A549 (cell line): ENCODE data around the gene UNC5A. TPM values are rescaled to one million over a fixed set of nuclear protein-coding genes. Genes with fewer than 3 reads are reported as not detected.

Source experiments
- ATAC-seq, 2 experiments: fragments of 200-7000 bp in 1 of 2; fragments of >200 bp in 1 of 2; cut with Nextera tagmentation in 1 of 2; cut with Tn5 transposase in 1 of 2; 3 replicates each; pipeline versions ENCODE4 v1.8.0 to v1.9.1; 2018 to 2020; ENCODE audit warnings: mild to moderate bottlenecking in 1 of 2, moderate library complexity in 1 of 2
- CTCF ChIA-PET: fragments of 300-600 bp; sonication (Branson Sonifier 250); formaldehyde crosslinking; extraction: SDS; loops from one replicate; lab custom pipeline; 2021; ENCODE audit warnings: antibody characterized with exemption, inconsistent platforms; lab: Yijun Ruan, JAX
- POLR2A ChIA-PET: fragments of 350-600 bp; formaldehyde crosslinking; extraction: SDS; loops from one replicate; lab custom pipeline; 2021; ENCODE audit warnings: antibody characterized with exemption, inconsistent platforms; lab: Yijun Ruan, JAX
- DNase-seq, 2 experiments: peaks; one replicate each; pipeline versions ENCODE4 v3.0.0 to v3.0.0-alpha.2; 2011 to 2016; ENCODE audit warnings: low read depth in 1 of 2, low spot score in 1 of 2
- FAIRE-seq: peaks from 2 replicates; lab custom pipeline; 2011; peaks lifted over from hg19 to GRCh38; lab: Jason Lieb, UNC
- H3K27ac ChIP-seq, 2 experiments: fragments of >200 bp; sonication (Bioruptor Twin); formaldehyde crosslinking; 3 replicates each; pipeline ENCODE4 v1.5.1; 2016 to 2017
- H3K4me1 ChIP-seq: fragments of >200 bp; sonication (Bioruptor Twin); formaldehyde crosslinking; 3 replicates; pipeline ENCODE4 v1.6.1; 2016
- H3K4me2 ChIP-seq: fragments of >200 bp; sonication (Bioruptor Twin); formaldehyde crosslinking; 3 replicates; pipeline ENCODE4 v1.6.1; 2016
- H3K4me3 ChIP-seq: fragments of >200 bp; sonication (Bioruptor Twin); formaldehyde crosslinking; 3 replicates; pipeline ENCODE4 v1.5.1; 2016
- H3K9me3 ChIP-seq: fragments of >200 bp; sonication (Bioruptor Twin); formaldehyde crosslinking; 3 replicates; pipeline ENCODE4 v1.6.1; 2016
- CBX2 ChIP-seq: fragments of 200-600 bp; sonication (generic); IDR thresholded peaks from 2 replicates; pipeline ENCODE4 v1.6.1; 2016; ENCODE audit warnings: low read depth, mild to moderate bottlenecking, borderline replicate concordance
- CEBPB ChIP-seq, 2 experiments: fragments of >200 bp in 1 of 2; sonication (Bioruptor Twin) in 1 of 2; formaldehyde crosslinking in 1 of 2; IDR thresholded peaks; 2 replicates each; pipeline ENCODE4 v1.6.1; 2012 to 2016
- CHD2 ChIP-seq: fragments of 150-350 bp; IDR thresholded peaks from 2 replicates; pipeline ENCODE4 v1.6.1; 2014; ENCODE audit warnings: low read length; ENCODE audit not compliant: partially characterized antibody
- CHD4 ChIP-seq: fragments of 200-600 bp; sonication (generic); IDR thresholded peaks from 2 replicates; pipeline ENCODE4 v1.6.1; 2016; ENCODE audit warnings: antibody characterized with exemption, mild to moderate bottlenecking, borderline replicate concordance
- EHMT2 ChIP-seq: fragments of 200-600 bp; sonication (generic); IDR thresholded peaks from 2 replicates; pipeline ENCODE4 v1.6.1; 2016; ENCODE audit warnings: antibody characterized with exemption, low read depth, mild to moderate bottlenecking, moderate library complexity
- FOXS1 ChIP-seq: fragments of 250-450 bp; sonication (Bioruptor Pico); IDR thresholded peaks from 2 replicates; pipeline ENCODE4 v1.5.0; 2020; ENCODE audit warnings: mild to moderate bottlenecking, moderate library complexity
- HDAC2 ChIP-seq: fragments of 200-600 bp; sonication (generic); IDR thresholded peaks from 2 replicates; pipeline ENCODE4 v1.6.1; 2016
- HOXB5 ChIP-seq: fragments of 250-450 bp; sonication (Bioruptor Pico); IDR thresholded peaks from 2 replicates; pipeline ENCODE4 v1.5.0; 2020; ENCODE audit warnings: mild to moderate bottlenecking, moderate library complexity
- JUNB ChIP-seq: fragments of >200 bp; sonication (Bioruptor Twin); formaldehyde crosslinking; IDR thresholded peaks from 2 replicates; pipeline ENCODE4 v1.6.1; 2016
- KDM5A ChIP-seq: fragments of 200-600 bp; sonication (generic); IDR thresholded peaks from 2 replicates; pipeline ENCODE4 v1.6.1; 2016; ENCODE audit warnings: antibody characterized with exemption, mild to moderate bottlenecking
- MAFK ChIP-seq: fragments of 450-650 bp; IDR thresholded peaks from 2 replicates; pipeline ENCODE4 v1.6.1; 2014; ENCODE audit not compliant: partially characterized antibody
- MYC ChIP-seq: IDR thresholded peaks from 2 replicates; pipeline ENCODE4 v1.6.1; 2012; ENCODE audit warnings: mild to moderate bottlenecking, inconsistent platforms, low read length, improper control_type of control experiment, borderline replicate concordance
- POLR2A ChIP-seq: IDR thresholded peaks from 2 replicates; pipeline ENCODE4 v1.6.1; 2012; ENCODE audit warnings: mild to moderate bottlenecking, low read length
- RARB ChIP-seq: fragments of 250-450 bp; sonication (Bioruptor Pico); IDR thresholded peaks from 2 replicates; pipeline ENCODE4 v1.8.0; 2021; ENCODE audit warnings: mild to moderate bottlenecking, moderate library complexity
- RFX5 ChIP-seq: fragments of 450-650 bp; IDR thresholded peaks from 2 replicates; pipeline ENCODE4 v1.7.1; 2014; ENCODE audit warnings: antibody characterized with exemption, mild to moderate bottlenecking, moderate library complexity
- RNF2 ChIP-seq: fragments of 200-600 bp; sonication (generic); IDR thresholded peaks from 2 replicates; pipeline ENCODE4 v1.6.1; 2016; ENCODE audit warnings: low read depth, mild to moderate bottlenecking, antibody characterized with exemption, moderate library complexity, borderline replicate concordance
- SMC3 ChIP-seq: fragments of >200 bp; sonication (Bioruptor Twin); formaldehyde crosslinking; IDR thresholded peaks from 3 replicates; pipeline ENCODE4 v1.6.1; 2018; ENCODE audit warnings: inconsistent platforms
- TFCP2L1 ChIP-seq: fragments of 250-450 bp; sonication (Bioruptor Pico); IDR thresholded peaks from 2 replicates; pipeline ENCODE4 v1.5.0; 2021; ENCODE audit warnings: mild to moderate bottlenecking
- ZSCAN20 ChIP-seq: fragments of 250-450 bp; sonication (Bioruptor Pico); IDR thresholded peaks from 2 replicates; pipeline ENCODE4 v1.8.0; 2022; ENCODE audit warnings: mild to moderate bottlenecking, moderate library complexity
- WGBS: methylation state at CpG from one replicate; pipeline ENCODE4 v1.1.6; 2017; ENCODE audit errors: missing lambda C conversion rate; 5-methylcytosine and 5-hydroxymethylcytosine counted together
- polyA plus RNA-seq, 4 experiments: library from polyadenylated mRNA; depleted of rRNA in 3 of 4; stranded (reverse); fragments of >200 nt; fragmentation: RNase III in 1 of 4; extraction: RNeasy Plus Mini Kit Qiagen cat#74134 plus additional on column Dnase treatment in 1 of 4; gene quantifications; 2 replicates in 3 of 4; 3 replicates in 1 of 4; pipeline ENCODE4 v1.2.3, GENCODE V29; 2011 to 2017
- TF ChIP-seq, protein P1 (sequence below): IDR thresholded peaks from 2 replicates; pipeline ENCODE4 v1.6.1; 2012

UNC5A gene
- polyA plus RNA-seq, 2 of the 4 experiments (the other 2 are of a cell fraction), result 0.03 to 0.14 TPM

DNA sequence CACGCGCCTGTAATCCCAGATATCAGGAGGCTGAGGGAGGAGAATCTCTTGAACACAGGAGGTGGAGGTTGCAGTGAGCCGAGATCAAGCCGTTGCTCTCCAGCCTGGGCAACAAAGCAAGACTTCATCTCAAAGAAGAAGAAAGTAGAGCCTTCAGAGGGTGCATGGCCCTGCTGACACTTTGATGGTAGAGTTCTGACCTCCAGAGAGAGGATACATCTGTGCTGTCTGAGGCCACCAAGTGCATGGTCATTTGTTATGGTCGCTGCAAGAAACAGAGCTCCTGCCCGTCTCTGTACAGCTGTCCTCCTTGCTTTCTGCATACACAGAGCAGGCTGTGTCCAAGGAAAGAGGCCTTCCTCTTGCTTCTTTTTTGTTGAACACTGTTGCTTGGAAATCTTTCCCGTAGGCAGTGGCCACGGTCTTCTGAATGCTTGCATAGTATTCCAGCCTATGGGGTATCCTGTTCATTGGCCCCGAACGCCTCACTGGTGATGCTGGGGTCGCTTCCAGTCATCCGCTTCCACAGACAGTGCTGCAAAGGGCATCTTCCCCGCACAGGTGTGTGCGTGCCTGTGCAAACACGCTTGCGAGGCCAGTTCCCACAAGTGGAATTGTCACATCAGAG, 36.8 kb upstream of the UNC5A start:
- no peak overlapping the region for H3K4me3 ChIP-seq
- ChIA-PET CTCF (interaction anchor here (0.7 kb wide), 1 partner anchor 65 kb away, joined by 3 read pairs; no protein-coding TSS in a partner anchor), POLR2A (no interaction called here)
- DNase-seq (no peak), FAIRE-seq (no peak), ATAC-seq (no peak; a peak in 1 of 6 replicates)
- no peak overlapping the region for H3K27ac ChIP-seq
- H3K4me2 ChIP-seq, result no peak overlapping the region
- TF ChIP-seq MYC (no peak), HDAC2 (no peak), SMC3 (no peak), TFCP2L1 (CRISPR knock-in tag) (no peak), RFX5 (no peak), JUNB (no peak), CEBPB (IDR thresholded peaks at IDR 0.05) (no peak), CBX2 (no peak), EHMT2 (no peak), CHD4 (no peak), FOXS1 (CRISPR knock-in tag) (no peak), RNF2 (no peak), ZSCAN20 (CRISPR knock-in tag) (no peak), CHD2 (no peak), KDM5A (no peak), HOXB5 (CRISPR knock-in tag) (no peak)
- TF ChIP-seq, protein P1, sequence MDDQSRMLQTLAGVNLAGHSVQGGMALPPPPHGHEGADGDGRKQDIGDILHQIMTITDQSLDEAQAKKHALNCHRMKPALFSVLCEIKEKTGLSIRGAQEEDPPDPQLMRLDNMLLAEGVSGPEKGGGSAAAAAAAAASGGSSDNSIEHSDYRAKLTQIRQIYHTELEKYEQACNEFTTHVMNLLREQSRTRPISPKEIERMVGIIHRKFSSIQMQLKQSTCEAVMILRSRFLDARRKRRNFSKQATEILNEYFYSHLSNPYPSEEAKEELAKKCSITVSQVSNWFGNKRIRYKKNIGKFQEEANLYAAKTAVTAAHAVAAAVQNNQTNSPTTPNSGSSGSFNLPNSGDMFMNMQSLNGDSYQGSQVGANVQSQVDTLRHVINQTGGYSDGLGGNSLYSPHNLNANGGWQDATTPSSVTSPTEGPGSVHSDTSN, result no peak
- H3K9me3 ChIP-seq, result no peaks in the 10 kb centered on the region
- no peaks in the 10 kb centered on the region for H3K4me1 ChIP-seq
- 65% methylated on average over 16 of the region's 16 CpGs for WGBS

DNA sequence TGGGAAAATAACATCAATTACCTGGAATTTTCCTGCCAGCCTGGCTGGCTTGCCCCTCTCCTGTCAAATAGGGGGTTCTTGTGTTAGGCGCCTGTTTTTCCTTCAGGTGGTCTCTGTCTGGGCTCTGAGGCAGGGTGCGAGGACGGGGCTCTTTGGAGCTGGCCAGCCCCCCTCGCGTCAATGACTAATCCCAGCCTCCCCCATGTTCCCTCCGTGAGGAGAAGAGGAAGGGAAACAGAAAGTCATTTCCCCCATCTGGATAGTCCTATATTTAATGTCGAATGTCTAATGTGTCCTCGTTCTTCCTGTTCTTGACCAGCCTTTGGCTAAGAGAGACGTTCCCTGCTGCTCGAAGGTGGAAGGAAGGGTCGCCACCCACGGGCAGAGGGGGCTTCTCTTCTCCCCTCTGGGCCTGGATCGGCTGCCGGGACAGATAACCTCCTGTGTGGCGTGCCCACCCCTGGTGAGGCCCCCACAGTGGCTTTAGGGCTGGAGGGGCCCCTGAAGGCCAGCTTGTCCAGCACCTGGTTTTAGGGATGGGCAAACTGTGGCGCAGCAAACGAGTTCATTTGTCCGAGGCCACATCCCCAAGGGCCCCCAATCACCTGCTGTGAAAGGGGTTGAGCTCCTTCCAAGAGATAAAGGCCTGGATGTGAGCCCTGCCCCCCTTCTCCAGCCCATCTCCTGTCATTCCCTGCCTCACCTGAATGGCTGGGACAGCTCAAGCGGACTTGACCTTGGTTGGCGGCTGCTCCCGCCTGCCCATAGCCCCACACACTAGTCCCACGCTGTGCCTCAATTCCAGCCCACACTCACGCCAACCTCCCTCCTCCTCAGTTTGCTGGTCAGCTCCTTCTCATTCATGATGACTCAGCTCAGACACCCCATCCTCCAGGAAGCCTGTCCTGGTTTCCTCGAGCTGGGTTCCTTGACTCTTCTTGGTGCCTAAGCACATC, 35.9 kb upstream of the UNC5A start:
- H3K27ac ChIP-seq, result no peak overlapping the region
- no peak overlapping the region for H3K4me2 ChIP-seq
- ChIA-PET POLR2A (no interaction called here), CTCF (interaction anchor here (0.9 to 1.4 kb wide), 4 partner anchors 12 to 114 kb away, joined by 3 to 5 read pairs (median 4); no protein-coding TSS in a partner anchor)
- WGBS, result 66% methylated on average over 24 of the region's 24 CpGs
- TF ChIP-seq MAFK, result peak; percentile 15
- TF ChIP-seq RFX5, result no peak
- H3K4me1 ChIP-seq, result no peaks in the 10 kb centered on the region
- DNase-seq, result no peak
- no peak for FAIRE-seq
- H3K9me3 ChIP-seq, result no peaks in the 10 kb centered on the region
- no peak for ATAC-seq
- H3K4me3 ChIP-seq, result no peak overlapping the region

DNA sequence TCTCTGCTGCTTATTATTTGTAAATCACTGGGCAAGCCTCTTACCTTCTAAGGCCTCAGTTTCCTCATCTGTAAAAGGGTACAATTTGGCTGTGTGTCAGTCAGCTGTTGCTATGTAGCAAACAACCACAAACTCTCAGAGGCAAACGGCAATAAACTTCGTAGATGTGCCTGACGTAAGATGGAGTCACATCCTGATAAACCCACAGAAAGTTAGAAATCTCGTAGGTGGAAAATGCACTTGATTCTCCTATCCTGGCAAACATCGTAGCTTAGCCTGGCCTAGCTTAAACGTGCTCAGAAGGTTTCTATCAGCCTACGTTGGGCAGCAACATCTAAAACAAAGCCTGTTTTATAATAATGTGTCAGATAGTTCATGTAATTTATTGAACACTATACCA, 35.0 kb upstream of the UNC5A start:
- DNase-seq (no peak), FAIRE-seq (no peak), ATAC-seq (no peak)
- no peaks in the 10 kb centered on the region for H3K9me3 ChIP-seq
- no peak overlapping the region for H3K4me2 ChIP-seq
- no peak overlapping the region for H3K4me3 ChIP-seq
- H3K4me1 ChIP-seq, result peaks cover 8% of the 10 kb centered on the region; the same call in 2 of the 3 replicates
- ChIA-PET CTCF (interaction anchor here (1.2 to 1.4 kb wide), 3 partner anchors 11 to 115 kb away, joined by 3 to 5 read pairs (median 4); no protein-coding TSS in a partner anchor), POLR2A (no interaction called here)
- 77% methylated on average over 7 of the region's 7 CpGs for WGBS
- no peak overlapping the region for H3K27ac ChIP-seq
- TF ChIP-seq RARB (CRISPR knock-in tag) (no peak), POLR2A (no peak)
- TF ChIP-seq, all 56 proteins: peak for 0
